GM19239 (cell line): ENCODE results near the gene KIAA1671.

Source experiments
- DNase-seq: peaks from one replicate; pipeline ENCODE4 v3.0.0; 2011; ENCODE audit warnings: low spot score; ENCODE audit not compliant: insufficient read length
- FAIRE-seq: peaks from 2 replicates; lab custom pipeline; 2011; peaks lifted over from hg19 to GRCh38; lab: Jason Lieb, UNC

Gene KIAA1671

DNA sequence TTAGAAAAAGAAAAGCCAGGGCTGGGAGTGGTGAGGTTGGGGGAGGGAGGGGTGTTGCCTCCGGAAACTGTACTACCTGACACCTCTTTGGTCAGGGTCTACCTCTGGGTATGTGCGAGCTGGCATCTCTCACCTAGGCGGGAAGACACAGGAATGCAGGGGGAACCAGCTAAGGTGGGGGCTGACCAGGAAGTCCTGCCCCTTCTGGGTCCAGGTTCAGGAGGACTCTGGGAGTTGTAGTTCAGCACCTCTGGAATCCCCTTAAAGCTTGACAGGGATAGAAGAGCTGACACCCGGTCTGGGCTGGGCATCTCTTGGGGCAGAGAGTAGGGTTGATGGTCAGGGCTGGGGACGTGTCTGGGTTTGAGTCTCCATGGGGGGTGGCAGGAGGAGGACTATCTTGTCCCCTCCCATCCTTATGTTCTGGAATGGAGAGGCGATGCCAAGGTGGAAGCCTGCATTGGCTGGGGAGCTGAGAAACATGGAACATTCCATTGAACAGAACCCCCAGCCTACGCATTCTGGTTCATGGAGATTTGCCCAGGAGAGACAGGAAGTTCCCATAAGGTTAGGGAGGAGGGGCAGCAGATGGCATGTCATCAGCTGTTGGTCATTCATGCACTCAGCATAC, 2.1 kb upstream of the KIAA1671 start:
- DNase-seq (no peak), FAIRE-seq (no peak)

- DNase-seq (no peak), FAIRE-seq (no peak)
Observed at GRCh38 chr22:24952837-24953383, 394 bp downstream of the KIAA1671 start.

DNA sequence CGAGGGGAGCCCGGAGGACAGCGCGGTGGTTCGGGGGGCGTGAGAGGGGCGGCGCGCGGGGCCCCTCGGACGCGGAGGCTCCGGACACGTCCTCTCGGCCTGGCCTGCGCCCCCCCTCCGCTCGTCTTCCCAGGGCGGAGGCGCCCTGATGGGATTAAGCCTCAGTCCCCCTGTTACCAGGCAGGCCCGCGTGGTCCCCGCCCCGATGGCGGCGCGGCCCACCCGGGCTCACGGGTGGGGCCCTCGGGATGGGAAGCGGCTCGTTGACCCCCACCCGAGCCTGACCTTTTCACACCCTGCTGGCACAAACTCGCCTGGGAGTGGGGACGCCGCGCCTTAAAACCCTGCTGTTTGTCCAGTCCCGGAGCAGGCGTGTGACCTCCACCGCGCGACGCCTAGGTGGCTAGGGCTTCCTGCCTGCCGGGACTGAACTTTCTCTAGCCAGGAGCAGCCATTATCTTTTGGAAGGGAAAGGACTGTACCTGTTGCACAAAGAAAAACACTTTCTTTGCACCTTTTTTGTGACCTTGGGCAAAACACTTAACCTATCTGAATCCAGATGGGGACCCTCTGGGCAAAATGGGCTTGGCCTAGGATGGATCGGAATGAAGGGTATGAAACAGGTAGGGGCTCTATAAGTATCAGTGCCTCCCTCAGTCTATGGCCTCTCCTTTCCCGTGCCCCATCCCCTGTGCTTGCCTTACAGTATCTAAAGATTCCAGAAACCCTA, 1.0 kb downstream of the KIAA1671 start:
- FAIRE-seq (no peak), DNase-seq (no peak)

- FAIRE-seq (no peak), DNase-seq (no peak)
Observed at GRCh38 chr22:24954114-24954463, 1.6 kb downstream of the KIAA1671 start.

- FAIRE-seq = no peak
- no peak for DNase-seq
Observed at GRCh38 chr22:24954856-24955255, 2.3 kb downstream of the KIAA1671 start.

DNA sequence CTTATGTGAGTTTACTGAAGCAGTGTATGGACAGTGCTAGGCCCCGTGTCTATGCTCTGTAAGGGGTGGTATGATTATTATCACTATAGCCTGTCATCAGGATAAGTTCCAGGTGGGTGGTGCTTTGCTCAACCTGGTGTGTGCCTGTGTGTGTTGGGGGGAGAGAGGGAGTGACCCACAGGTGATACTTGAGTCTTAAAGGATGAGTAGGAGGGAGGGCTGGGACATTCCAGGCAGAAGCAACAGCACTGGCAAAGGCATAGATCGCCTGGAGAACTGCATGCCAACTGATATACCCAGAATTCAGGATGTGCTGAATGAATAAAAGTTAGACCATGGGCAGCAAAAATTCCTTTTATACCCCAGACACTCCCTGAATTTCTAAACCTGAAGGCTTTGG, 4.5 kb downstream of the KIAA1671 start:
- DNase-seq (no peak), FAIRE-seq (no peak)

DNA sequence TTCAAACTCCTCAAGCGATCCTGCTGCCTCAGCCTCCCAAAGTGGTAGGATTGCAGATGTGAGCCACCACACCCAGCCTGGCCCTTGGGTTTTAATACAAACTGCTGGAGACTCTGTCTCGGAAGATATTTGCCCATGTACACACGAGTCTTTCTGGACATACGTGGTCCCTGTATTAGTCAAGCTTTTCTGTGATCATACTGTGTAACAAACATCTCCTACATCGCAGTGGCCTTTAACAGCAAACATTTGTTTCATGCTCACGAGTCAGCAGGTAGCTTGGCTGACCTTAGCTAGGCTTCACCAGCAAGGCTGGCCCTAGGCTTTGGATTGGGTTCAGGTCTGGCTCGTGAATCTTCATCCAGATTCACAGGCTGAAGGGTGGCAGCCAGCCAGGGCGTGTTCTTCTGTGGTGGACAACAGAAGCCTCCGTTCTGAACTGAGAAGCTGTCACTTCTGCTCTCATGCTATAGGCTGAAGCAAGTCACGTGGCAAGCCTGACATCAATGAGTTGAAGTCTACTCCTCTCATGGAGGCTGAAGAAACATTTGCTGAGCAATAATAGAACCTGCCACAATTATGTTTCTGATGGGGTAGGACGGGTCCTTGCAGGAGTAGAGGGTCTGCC, 8.8 kb downstream of the KIAA1671 start:
- DNase-seq (no peak), FAIRE-seq (no peak)

DNA sequence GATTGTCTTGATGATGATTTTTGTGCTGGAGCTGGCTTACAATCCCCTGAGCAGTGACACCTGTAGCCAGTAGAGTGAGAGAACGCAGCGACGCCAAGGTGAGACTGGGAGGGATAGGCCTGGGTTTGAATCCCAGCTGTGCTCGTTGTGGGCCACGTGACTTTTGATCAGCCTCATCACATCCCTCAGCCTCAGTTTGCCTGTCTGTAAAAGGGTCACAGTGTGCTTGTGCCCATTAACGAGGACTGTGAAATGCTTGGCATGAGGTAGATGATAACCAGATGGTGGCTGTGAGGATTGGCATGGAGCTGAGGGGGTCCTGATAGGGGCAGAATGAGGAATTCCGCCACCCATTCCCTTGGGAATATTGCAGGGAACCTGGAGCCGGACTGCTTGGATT, 9.6 kb downstream of the KIAA1671 start:
- FAIRE-seq (no peak), DNase-seq (no peak)

DNA sequence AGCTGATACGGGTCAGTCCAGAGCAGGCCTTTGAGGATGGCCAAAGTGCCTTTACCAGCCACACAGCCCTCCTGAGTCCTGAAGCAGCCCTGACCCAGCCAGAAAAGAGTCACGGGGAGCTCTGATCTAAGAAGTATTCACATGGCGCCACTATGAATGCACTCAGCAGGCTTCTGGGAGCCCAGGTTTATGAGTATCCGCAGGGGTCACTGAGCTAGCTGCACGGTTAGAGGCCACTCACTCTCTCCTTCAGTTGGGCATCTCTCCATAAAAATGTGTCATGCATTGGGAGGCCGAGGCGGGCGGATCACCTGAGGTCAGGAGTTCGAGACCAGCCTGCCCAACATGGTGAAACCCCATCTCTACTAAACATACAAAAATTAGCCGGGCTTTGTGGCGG, 10.3 kb downstream of the KIAA1671 start:
- DNase-seq = no peak
- FAIRE-seq = no peak

- no peak for FAIRE-seq
- DNase-seq = no peak
Observed at GRCh38 chr22:24964441-24964840, 11.9 kb downstream of the KIAA1671 start.

- no peak for DNase-seq
- no peak for FAIRE-seq
Observed at GRCh38 chr22:24965822-24966626, 13.5 kb downstream of the KIAA1671 start.

DNA sequence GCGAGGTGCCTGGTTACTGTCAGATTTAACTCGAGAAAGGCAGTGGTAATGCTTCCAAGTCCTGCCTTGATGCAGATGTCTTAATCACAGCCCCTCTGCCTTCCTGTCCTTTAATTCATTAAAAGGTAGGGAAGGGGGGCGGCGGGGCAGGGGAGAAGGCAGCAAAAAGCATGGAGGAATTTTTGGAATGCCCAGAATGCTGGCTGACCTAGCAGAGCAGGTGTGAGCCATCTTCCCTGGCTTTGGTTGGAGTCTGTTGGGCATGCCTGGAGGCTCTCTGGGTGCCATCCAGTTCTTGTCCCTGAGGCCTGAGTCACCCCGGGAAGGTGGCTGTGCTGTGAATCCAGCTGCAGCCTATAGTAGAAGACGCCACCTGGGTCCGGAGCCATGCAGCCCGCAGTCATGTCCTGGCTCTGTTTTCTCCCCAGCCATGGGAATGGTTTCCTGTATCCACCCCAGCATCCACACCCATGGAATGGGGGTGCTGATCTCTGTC, 15.6 kb downstream of the KIAA1671 start:
- no peak for FAIRE-seq
- DNase-seq = no peak

- FAIRE-seq (no peak), DNase-seq (no peak)
Observed at GRCh38 chr22:24969560-24970301, 17.2 kb downstream of the KIAA1671 start.

GRCh38 chr22:24972369-24972768, 19.9 kb downstream of the KIAA1671 start:
- FAIRE-seq (no peak), DNase-seq (no peak)

DNA sequence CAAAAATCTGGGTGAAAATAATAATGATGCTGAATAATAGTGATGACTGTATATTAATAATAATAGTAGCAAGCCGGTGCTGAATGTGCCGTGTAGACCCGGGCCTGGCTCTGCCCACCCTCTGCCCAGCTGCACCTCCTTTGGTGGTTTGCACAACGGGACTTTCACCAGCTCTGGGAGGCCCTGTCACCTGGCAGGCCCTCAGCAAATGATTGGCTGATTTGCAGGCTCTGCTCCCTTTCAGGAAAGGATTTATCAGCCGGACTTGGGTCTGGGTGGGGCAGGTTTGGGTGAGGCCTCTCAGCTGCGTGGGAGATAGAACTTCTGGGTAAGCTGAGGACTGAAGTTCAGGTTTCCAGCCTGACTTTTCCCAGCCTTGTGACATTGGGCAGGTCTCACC, 21.4 kb downstream of the KIAA1671 start:
- no peak for FAIRE-seq
- DNase-seq = no peak

GRCh38 chr22:24975125-24975640, 22.7 kb downstream of the KIAA1671 start:
- no peak for FAIRE-seq
- DNase-seq = no peak

DNA sequence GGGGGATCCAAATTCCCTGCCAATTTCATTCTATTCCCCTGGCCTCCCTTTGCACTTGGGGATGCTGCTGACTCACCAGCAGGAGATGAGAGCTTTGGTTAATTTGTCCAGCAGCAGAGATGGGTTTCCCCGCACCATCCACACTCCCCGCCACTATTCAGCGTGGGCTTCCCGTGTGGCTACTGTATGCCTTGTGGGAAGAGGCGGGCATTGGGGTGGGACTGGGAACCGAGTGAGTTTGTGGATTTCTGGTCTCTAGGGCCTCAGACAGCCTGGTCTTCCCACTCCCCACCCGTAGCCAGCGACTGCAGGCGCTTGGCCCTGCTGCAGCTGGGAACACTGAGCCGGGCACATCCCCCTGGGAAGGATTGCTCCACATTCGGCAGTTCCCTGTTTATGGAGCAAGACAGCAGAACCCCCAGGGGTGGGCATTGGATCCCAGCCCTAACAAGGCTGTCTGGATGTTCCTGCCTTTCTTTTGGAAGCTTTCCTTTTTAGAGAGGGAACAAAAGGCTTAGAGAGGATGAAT, 23.4 kb downstream of the KIAA1671 start:
- no peak for FAIRE-seq

DNA sequence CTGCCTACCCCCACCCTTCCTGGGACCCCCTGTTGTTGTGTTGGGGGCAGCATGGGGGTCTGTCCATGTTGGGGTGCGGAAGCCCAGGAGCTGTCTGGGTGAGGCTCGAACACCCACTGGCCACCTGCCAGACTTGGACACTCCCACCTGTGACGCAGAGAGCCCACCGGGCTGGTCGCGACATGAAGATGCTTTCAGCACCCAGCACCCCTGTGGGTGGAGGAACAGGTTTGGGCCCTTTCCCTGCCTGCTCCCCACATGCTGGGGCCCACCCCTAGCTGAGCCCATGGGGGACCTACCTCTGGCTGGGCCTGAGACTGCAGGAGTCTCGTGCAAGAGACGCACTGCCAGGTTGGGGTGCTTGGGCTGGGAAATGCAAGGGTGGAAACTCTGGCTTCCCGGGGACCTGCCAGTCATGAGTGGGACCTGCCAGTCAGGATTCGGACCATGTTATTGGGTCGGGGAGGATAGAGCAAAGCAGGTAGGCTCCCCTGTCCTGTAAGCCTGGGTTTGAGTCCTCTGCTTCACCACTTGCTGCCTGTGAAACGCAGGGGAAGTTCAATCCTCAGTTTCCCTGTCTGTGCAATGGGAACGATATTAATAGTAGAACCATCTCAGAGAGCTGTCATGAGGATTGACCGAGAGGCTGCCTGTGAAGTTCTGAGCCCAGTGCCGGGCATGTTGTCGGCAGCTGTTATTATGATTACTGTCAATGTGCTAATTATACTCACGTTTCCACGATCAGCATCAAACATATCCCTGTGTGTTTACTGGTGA, 24.1 kb downstream of the KIAA1671 start:
- FAIRE-seq (no peak), DNase-seq (no peak)

More for the DNA sequence above, 23.4 kb downstream of the KIAA1671 start:
- DNase-seq = no peak
